DMS153 (cell line): Measurements from ENCODE around the gene IKBKE.

Experiments
- DNase-seq: peaks from one replicate; lab custom pipeline; 2025; lab: John Stamatoyannopoulos, UW

The IKBKE gene

GRCh38 chr1:206455289-206455665 lies 15.0 kb upstream of the IKBKE start:
- DNase-seq, result no peak

GRCh38 chr1:206455666-206456344 lies 14.5 kb upstream of the IKBKE start:
- peak; percentile 66 for DNase-seq

DNA sequence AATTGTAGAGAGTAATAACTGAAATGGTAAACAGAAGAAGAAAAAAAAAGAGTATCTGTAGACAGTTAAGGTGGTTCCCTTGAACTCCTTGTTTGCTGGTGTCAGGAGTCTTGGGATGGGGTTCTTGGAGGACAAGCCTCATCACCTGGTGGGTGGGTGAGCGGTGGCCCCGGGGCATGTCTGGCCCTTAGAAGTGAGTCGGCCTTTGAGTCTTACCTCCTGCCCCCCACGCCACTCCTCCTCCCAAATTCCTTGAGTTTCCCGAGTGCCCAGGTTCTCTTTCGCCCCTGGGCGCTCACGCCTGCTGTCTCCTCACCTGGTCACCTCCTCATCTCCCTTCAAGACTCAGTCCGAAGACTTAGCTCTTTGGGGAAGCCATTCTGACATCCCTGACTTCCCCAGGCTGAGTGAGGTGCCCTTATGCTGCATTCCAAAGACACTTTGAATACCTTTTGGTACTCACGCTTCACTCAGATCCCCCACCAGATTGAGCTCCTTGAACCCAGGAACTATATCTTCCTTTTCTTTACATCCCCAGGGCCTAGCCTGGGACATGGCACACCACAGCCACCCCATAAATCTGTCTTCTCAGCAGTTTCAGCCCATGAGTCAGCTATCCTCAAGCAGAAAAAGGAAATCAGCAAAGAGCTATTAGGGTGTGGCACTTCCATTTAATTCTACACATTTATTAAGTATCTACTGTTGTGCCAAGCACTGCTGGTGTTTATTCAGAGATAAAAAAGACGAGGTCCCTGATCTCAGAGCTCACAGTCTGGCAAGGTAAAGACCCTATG lies 13.5 kb upstream of the IKBKE start:
- no peak for DNase-seq

GRCh38 chr1:206457408-206458120 lies 12.7 kb upstream of the IKBKE start:
- no peak for DNase-seq

- DNase-seq, result no peak
Measured at GRCh38 chr1:206459703-206460102, 10.6 kb upstream of the IKBKE start.

GRCh38 chr1:206460836-206461426 lies 9.3 kb upstream of the IKBKE start:
- no peak for DNase-seq

GRCh38 chr1:206461602-206462455 lies 8.4 kb upstream of the IKBKE start:
- DNase-seq, result peak; percentile 44

GRCh38 chr1:206463137-206463536 lies 7.1 kb upstream of the IKBKE start:
- no peak for DNase-seq

- no peak for DNase-seq
Measured at GRCh38 chr1:206463911-206464310, 6.4 kb upstream of the IKBKE start.

- DNase-seq, result no peak
Measured at GRCh38 chr1:206464456-206464964, 5.8 kb upstream of the IKBKE start.

DNA sequence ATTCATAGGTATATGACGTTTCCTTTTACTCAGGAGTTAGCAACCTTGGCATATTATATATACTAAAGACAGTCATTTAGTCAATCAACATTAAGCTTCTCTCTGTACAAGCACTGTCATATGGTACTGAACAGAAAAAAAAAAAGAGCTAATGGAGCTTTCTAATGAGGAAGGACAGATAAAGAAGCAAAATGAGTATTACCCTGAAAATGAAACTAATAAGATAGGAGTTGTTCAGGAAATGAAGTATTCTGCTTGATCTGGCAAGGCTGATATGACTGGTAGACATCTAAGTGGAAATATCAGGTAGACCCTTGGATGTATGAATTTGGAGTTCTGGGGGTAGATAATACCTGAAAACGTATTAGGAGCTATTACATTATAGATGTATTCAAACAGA lies 4.3 kb upstream of the IKBKE start:
- DNase-seq, result no peak

- no peak for DNase-seq
Measured at GRCh38 chr1:206466840-206467649, 3.2 kb upstream of the IKBKE start.

DNA sequence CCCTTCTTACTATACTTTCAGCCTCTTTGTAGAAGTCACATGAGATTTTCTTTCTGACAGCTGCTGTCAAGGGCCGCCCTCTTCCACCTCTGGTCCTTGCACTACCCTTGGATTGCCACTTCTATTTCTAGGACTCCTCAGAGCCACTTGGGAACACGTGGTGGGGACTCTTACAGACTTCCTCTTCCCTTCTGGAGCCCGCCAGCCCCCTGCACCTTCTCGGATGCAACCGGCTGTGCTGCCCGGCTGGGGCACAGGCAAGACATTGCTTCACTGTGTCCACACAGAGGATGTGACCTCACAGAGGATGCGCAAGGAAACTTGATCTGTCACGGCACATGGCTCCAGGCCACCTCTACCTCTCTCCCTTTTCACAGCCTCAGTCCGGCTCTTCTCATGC lies 2.4 kb upstream of the IKBKE start:
- DNase-seq, result no peak

DNA sequence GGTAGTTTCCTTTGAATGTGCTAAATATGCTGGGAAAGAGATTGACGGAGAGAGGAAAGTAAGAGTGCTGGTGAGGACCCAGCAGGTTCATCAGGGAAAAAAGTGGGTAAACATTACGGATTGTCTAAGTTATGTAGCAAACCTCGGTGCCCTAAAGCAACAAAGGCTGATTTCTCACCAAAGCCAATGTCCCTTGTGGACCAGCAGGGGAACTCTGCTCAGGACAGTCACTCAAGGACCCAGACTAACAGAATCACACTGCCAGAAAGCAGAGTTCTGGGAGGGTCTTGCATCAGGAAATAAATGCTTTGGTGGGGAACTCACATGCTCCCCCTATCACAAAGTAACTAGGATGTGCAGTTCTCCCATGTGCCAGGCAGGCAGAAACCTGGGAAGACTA lies 1.7 kb upstream of the IKBKE start:
- no peak for DNase-seq

DNA sequence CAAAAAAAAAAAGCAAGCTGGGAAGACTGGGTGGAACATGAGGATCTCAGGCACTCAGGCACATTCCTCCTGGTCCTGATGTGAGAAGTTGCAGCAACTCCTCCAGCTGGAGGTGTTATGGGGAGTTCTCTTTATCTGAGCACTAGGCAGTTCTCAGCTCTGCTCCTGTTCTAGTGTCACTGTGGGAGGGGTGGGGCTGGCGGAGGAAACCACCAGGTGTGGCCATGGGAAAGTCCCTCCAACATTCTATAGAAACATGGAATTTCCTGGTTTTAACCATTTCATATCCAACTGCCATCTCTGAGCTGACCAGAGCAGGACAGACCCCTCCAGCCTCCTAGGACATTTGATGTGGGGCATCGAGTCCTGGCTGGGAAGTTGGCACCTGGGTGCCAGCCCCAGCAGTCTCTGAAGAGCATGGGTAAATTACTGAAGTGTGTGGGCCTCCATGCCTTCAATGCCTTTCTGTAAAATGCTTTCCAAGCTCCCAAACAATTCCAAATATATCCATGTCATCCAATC lies 804 bp upstream of the IKBKE start:
- no peak for DNase-seq

DNA sequence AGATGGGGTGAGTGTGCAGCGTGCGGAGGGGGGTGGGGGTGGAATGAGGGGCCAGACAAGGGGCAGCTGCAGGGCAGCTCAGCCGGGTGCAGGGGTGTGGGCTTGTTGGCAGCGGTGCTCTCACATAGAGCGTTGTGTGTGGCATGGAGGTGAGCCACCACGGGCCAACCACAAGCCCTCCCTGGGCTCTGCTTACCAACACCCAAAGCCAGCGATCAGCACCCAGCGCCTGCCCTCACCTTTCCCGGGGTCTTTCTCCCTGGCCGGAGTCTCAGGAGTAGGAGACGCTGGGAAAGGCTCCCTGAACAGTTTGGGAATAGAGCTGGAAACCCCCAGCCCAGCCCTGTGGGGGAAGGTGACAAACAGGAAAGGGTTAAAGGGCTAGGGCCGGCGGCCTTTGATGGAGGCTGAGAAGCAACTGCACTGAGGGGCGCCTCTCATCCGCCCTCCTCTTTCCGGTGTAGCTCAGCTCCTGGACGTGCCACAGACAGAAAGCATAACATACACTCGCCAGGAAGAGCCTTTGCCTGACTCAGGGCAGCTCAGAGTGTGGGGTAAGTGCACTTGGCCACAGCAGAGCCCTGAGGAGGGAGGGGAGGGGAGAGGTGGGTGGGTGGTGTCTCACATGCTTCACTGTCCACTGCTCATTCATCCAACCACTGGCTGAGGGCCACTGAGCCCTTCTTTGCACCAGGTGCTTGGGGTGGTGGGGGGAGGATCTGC lies 577 bp downstream of the IKBKE start:
- DNase-seq, result peak; percentile 35

DNA sequence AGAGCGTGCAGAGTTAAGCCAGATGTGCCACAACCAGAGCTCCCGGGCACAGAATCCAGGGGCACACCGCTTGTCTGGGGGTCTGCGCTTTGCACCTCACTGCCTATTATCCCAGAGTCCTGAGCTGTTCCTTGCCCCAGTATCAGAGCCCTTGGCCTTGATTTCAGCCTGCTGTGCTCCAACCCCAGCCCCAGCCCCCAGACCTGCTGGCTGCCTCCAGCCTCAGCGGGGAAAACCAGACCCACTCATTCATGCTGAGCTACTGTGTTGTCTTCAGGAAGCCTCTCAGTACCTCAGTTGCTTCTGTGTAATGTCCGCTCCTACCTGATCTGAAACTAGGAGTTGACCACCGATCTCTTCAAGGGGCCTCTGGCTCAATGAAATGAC lies 1.1 kb downstream of the IKBKE start:
- no peak for DNase-seq

GRCh38 chr1:206472024-206472423 lies 1.7 kb downstream of the IKBKE start:
- DNase-seq, result no peak

GRCh38 chr1:206472454-206472853 lies 2.2 kb downstream of the IKBKE start:
- DNase-seq, result no peak

- no peak for DNase-seq
Measured at GRCh38 chr1:206472886-206473285, 2.6 kb downstream of the IKBKE start.
